Measurements from ENCODE around the gene CD8B2.
"Not testable (repeated sequence)": the region's sequence is repeated elsewhere in the genome, so short reads cannot be mapped to it uniquely, and the experiment has no call there.

CD8B2 gene

GRCh38 chr2:106566484-106566883 is 79.3 kb downstream of the CD8B2 start:
- H3K36me3 Mint-ChIP-seq (ENCODE audit: low read depth); H3K27ac Mint-ChIP-seq; intact Hi-C loops (cut with micrococcal nuclease); H3K9me3 Mint-ChIP-seq; H3K4me3 Mint-ChIP-seq: not testable (repeated sequence)
- Mint-ChIP-seq H3K4me1 (ENCODE audit: low read depth) (peaks cover 21% of the 10 kb centered on the region), H3K27me3 (peaks cover 11% of the 10 kb centered on the region)

GRCh38 chr2:106570316-106570715 is 83.2 kb downstream of the CD8B2 start:
- H3K9me3 Mint-ChIP-seq, result no peaks in the 10 kb centered on the region
- peaks cover 16% of the 10 kb centered on the region for H3K4me1 Mint-ChIP-seq (ENCODE audit: low read depth)
- no peak overlapping the region for H3K4me3 Mint-ChIP-seq
- peaks cover 10% of the 10 kb centered on the region for H3K27me3 Mint-ChIP-seq
- intact Hi-C loops (cut with micrococcal nuclease), result no loop called here
- H3K36me3 Mint-ChIP-seq (ENCODE audit: low read depth), result no peaks in the 10 kb centered on the region
- H3K27ac Mint-ChIP-seq, result no peak overlapping the region
